ENCODE measurements around the gene MKS1.
A peak's percentile ranks its signal among the peaks of the same experiment; 100 is the strongest.

- TF ChIP-seq CTCF (conservative IDR thresholded peaks at IDR 0.05 in 1 of 2, IDR thresholded peaks at IDR 0.05 in 1 of 2; ENCODE audit: low read depth in 1 of 2, low read length in 2 of 2) (peak; percentile 8 to 37), EZH2 (IDR thresholded peaks at IDR 0.05; ENCODE audit: low read length, missing control alignments) (no peak)
Measured at GRCh38 chr17:58172369-58173071, 46.5 kb downstream of the MKS1 start.
